ENCODE results near the gene ETFBKMT.
"Not testable (repeated sequence)": the region's sequence is repeated elsewhere in the genome, so short reads cannot be mapped to it uniquely, and the experiment has no call there.

Gene ETFBKMT

DNA sequence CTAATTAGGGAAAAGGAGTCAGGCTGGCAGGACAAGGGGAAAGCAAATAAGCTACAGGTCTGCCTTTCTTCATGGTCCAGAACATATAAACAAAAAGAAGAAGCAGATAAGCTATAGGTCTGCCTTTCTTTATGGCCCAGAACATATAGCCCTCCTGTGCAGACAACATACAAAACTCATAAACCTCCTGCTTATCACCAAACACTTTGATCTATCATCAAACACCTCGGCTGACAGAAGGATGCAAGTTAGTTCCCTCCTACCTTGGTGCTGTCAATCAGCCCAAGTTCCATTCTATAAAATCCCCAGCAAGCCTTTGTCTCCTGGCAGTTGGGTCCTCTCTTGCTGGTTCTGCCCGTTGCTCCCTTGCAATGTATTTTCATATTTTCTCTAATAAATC is 46.1 kb downstream of the ETFBKMT start:
- intact Hi-C loops (cut with DNase I; ENCODE audit: low total_unique reads): no loop called here
- no peaks in the 10 kb centered on the region for H3K4me1 ChIP-seq
- peaks cover 22 to 34% (median 29%) of the 10 kb centered on the region in 3 donors for H3K36me3 ChIP-seq
- DNase-seq: no peak
- H3K9me3 ChIP-seq: peaks cover 0 to 13% (median 0%) of the 10 kb centered on the region in 3 donors
- H3K4me3 ChIP-seq: no peak overlapping the region
- H3K27me3 ChIP-seq: no peaks in the 10 kb centered on the region
- no peak for TF ChIP-seq CTCF (IDR thresholded peaks at IDR 0.05)
- no peak overlapping the region for H3K27ac ChIP-seq

- H3K27me3 ChIP-seq; H3K4me3 ChIP-seq; H3K27ac ChIP-seq; intact Hi-C loops (cut with DNase I; ENCODE audit: low total_unique reads); DNase-seq; H3K4me1 ChIP-seq: not testable (repeated sequence)
- peaks cover 0 to 13% (median 0%) of the 10 kb centered on the region in 3 donors for H3K9me3 ChIP-seq
- peaks cover 20 to 29% (median 21%) of the 10 kb centered on the region in 3 donors for H3K36me3 ChIP-seq
Observed at GRCh38 chr12:31708118-31708517, 48.6 kb downstream of the ETFBKMT start.

DNA sequence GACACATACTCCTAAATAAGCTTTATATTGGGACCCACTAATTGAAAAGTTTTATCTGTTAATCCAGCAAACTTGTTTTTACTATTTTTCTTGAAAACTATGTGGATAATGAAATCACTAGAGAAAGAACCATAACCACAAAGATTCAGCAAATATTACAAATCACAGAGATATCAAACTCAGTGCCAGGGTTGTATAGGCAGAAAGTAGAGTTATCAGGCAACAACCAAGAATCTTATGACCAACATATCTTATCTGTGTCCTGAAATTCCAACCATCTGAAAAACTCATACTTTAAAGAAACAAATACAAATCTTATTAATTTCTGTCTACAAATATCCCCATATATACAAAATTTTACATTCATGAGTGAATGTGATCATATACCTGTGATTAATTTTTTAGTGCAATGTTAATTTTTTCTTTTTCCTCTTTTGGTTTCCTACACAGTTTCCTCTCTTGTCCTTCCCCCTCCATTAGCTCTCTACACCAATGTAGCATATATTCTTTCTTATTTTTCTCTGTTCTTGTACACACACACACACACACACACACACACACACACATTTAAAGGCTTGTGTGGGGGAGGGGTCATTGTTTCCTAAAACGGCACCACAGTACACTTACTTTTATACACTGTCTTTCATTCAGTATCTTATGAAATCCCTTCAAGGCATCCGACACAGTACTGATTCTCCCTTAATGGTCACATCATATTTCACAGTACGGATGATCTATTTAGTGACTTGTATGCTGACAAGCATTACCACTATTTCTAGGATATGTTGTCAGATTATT is 50.7 kb downstream of the ETFBKMT start:
- Histone ChIP-seq H3K4me1 (no peaks in the 10 kb centered on the region), H3K27me3 (no peaks in the 10 kb centered on the region), H3K4me3 (no peak overlapping the region), H3K27ac (no peak overlapping the region), H3K36me3 (peaks cover 20 to 29% (median 21%) of the 10 kb centered on the region in 3 donors), H3K9me3 (peaks cover 0 to 13% (median 0%) of the 10 kb centered on the region in 3 donors)
- intact Hi-C loops (cut with DNase I; ENCODE audit: low total_unique reads): no loop called here
- no peak for TF ChIP-seq CTCF (IDR thresholded peaks at IDR 0.05)
- no peak for DNase-seq

GRCh38 chr12:31712877-31713276 is 53.4 kb downstream of the ETFBKMT start:
- no peak for TF ChIP-seq CTCF (IDR thresholded peaks at IDR 0.05)
- intact Hi-C loops (cut with DNase I; ENCODE audit: low total_unique reads): no loop called here
- no peak for DNase-seq
- Histone ChIP-seq H3K27me3 (no peaks in the 10 kb centered on the region), H3K9me3 (peaks cover 0 to 20% (median 0%) of the 10 kb centered on the region in 3 donors), H3K27ac (no peak overlapping the region), H3K4me1 (no peaks in the 10 kb centered on the region), H3K4me3 (no peak overlapping the region), H3K36me3 (peaks cover 17 to 21% (median 17%) of the 10 kb centered on the region in 3 donors)

- Histone ChIP-seq H3K27me3 (no peaks in the 10 kb centered on the region), H3K4me1 (no peaks in the 10 kb centered on the region), H3K4me3 (no peak overlapping the region), H3K36me3 (peaks cover 10 to 14% (median 14%) of the 10 kb centered on the region in 3 donors), H3K9me3 (peaks cover 0 to 13% (median 0%) of the 10 kb centered on the region in 3 donors), H3K27ac (no peak overlapping the region)
- no peak for TF ChIP-seq CTCF (IDR thresholded peaks at IDR 0.05)
- no peak for DNase-seq
- intact Hi-C loops (cut with DNase I; ENCODE audit: low total_unique reads): no loop called here
Observed at GRCh38 chr12:31714406-31715271, 55.2 kb downstream of the ETFBKMT start.

Data from tibial artery (tissue), 4 donors.